NK-92 (cell line): ENCODE results near the gene OR52B2.

Source experiments
- DNase-seq: peaks from one replicate; lab custom pipeline; 2025; ENCODE audit not compliant: unreplicated experiment; lab: John Stamatoyannopoulos, UW

The OR52B2 gene

DNA sequence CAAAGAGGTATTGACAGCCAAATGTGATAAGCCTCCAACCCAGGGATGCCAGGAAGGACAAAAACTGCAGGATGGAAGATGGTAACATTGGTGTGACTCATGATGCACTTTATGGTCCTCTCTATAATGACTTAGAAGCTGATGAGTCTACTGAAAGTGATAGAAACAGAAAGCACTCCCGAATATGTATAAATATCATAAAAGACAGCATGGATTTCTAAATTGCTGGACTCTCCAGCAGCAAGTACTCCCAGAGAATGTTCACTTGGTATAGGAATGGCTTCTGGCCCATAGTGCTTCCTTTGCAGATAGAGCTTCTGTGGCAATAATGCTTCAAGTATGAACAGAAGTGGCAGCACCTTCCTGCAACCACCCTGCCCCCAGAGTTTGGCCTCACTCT is at the start of gene OR52B2:
TSS of gene OR52B2 (minus strand) at position 101 of the 400 bp plus-strand sequence. CDS start at position 101, 0 bp downstream.
- no peak for DNase-seq

DNA sequence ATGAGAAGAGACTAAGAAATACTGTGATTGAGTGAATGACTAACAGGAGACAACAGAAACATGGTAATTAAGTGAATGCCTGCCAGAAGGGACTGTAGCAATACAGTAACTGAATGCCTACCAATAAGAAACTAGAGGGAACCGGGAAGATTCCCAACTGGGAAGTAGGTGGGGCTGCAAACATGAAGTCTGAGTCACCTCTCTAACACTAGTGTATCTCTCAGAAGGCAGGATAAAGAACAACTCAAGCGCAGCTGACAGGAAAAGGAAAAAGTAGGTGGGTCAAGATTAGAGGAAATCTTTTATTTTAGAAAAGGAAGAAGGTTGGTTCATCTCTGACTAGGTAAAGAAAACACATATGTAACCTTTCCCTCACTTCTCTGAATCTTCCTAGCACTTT is 49.2 kb upstream of the OR52B2 start:
- DNase-seq: no peak

DNA sequence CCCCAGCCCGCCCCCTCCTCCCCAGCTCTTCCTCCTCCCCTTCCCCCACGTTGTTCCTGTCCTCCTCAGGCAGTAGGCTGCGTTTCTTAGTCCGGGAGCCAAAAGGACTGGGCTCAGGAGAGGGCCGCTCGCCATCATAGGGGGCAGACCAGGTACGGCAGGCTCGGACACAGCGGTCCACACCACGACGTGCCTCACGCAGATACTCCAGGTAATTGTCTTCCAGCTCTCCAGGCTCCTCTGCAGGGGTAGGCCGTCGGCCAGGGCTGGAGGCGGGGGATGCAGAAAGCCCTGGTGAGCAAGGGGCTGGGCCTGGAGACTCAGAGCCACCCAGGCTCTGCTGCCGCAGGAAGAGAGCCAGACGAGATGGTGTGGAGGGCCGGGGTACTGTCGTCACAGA is 47.6 kb upstream of the OR52B2 start:
- no peak for DNase-seq

DNA sequence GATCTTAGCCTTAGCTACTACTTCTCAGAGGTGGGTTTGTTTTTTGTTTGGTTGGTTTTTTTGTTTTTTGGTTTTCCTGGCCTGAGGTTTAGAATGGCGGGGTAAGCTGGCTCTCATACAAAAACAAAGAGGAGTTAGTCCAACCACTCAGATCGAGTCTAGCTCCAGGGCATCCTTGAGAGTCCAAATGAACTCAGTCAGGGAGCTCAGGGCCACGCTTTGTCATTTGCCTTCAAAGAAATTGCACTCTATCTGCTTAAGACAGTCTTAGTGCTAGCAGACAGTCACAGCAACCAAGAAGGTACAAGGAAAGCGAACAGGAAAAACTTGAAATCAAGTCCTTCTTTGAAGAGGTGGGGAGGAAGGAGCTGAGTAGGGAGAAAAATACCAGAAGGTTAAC is 46.4 kb upstream of the OR52B2 start:
- DNase-seq: no peak

DNA sequence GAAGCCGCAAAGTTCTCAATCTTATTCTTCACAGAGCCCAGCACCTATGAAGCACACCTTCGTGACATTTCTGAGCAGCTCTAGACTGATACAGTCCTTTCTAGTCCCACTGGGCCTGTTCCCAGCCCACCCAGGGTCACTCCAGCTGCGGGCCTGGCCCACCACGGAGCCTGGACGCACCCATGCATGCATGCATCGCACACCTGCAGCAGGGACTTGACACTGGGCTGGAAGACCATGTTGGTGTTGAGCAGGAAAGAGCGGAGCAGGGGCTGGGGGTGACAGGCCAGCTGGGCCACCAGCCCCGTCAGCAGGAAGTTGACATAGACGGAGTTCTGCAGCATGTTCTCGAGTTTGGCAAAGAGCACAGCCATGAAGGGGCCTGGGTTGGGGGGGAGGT is 44.4 kb upstream of the OR52B2 start:
- DNase-seq: no peak

DNA sequence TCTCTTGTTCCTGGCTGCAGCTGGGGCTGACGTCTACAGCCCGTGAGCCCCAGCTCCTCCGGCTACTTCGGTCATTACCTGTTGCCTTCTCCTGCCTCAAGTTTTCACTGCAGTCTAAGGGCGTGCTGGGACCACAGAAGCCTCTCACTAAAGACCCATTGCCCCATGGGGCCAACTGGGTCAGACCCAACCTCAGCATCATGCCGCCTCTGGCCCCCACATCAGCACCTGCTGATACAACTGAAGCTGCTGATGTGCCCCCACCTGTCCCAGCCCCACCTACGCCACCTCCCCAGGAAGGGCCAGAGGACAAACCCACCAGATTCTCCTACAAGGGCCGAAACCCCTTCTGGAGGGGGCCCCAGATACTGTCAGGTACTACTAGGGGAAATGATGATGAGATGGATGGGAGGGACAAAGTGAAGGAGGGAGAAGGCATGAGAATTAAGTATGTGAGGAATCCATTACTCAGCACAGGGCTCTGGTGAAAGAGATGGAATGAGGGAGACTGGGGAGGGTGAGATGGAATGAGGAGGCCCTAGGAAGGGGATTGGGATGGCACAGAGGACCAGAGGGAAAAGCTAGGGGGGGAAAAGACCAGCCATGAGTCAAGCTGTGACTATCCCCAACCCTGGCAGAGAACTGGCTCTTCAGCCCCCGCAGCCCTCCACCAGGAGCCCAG is 40.3 kb upstream of the OR52B2 start:
- no peak for DNase-seq

DNA sequence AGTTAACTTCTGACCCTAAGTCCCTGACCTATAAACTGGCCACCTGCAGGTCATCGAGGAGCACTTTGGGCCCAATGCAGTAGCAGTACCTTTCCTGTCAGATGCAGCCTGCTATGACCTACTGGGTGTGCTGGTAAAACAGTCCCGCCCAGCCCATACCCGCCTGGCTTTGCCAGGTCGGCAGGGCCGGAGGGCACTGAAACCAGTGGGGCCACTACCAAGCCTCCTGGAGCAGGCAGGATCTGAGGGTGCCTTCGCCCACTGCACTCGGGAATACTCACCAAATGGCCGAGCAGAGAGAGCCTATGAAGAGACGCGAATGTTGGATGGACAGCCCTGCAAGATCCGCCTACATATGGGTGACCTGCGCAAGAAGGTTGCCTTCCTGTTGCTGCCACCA is 39.7 kb upstream of the OR52B2 start:
- no peak for DNase-seq

DNA sequence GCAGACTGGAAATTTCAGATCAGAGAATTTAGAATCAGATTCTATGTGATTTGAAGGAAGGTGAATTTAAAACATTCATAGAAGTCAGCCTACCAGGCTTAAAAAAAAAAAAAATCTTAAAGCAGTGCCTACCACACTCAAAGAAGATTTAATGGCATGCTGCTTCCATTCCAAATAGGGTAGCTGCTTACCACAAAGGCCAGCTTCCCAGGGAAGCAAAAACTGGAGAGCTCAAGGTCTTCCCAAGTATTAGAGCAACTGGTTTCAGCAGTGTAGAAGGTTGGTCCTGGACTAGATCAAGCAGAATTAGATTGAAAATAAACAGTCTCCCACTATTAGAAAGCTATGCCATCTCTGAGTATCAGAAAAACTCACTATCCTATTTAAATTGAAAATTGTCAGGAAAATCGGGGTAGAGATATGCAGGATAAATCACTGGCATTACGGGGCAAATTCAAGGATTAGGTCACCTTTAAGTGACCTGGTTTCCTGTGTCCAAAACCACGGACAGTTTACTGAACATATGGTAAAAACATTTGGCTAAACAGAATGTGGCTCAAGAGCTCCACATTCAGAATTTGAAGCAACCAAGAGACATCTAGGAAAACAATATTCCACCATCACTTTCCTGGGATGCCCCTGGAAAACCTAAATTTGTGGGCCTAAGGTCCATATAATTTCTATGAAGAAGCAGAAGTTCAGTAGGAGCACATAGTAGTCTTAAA is 36.5 kb upstream of the OR52B2 start:
- no peak for DNase-seq

DNA sequence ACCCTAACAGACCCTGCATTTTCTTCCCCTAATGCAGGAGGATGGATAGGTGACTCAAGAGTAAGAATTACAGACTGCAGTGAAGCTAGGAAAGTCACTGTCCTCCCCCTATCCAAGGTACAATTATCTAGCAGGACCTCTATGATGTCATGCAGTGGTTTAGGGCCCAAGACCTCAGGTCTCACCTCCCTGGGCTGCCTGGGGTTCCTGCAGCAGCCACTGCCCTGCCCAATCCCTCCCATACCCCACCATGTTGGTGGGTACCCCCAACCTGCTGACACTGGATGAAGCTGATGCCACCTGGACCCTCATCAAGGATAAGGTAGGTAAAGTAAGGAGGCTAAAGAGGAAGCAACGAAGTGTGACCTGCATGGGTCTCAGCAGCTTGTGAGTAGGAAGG is 35.2 kb upstream of the OR52B2 start, which contains the start of gene C11orf42:
TSS of gene C11orf42 (plus strand) at position 192 of the 400 bp plus-strand sequence. CDS start at position 251, 59 bp downstream.
- DNase-seq: no peak

DNA sequence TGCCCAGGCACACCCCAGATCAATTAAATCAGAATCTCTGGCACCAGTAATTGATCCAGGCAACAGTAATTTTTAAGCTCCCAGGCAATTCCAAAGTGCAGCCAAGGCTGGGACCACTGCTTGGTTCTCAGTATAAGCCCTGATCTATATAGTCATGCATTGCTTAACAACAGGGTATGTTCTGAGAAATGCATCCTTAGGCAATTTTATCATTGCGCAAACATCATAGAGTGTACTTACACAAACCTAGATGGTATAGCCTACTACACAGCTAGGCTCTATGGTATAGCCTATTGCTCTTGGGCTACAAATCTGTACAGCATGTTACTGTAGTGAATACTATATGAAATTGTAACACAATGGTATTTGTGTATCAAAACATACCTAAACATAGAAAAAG is 34.6 kb upstream of the OR52B2 start:
- no peak for DNase-seq

DNA sequence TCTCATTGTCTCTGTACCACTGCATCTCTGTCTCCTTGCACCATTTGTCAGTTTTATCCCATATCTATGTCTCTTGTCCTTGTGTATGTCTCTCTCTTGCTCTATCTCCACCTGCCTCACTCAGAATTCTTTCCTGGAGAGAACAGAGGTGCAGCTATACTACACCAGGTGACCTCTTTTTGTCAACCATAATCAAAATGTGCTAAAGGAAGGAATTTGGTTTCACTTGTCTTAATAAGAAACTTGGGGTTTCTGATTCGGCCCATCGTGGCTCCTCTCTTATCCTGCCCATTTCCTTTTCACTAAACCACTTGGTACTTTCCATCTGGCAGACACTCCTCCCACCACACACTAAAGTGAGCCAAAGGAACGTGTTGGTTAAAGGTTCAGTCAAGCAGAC is 33.2 kb upstream of the OR52B2 start:
- DNase-seq: no peak

DNA sequence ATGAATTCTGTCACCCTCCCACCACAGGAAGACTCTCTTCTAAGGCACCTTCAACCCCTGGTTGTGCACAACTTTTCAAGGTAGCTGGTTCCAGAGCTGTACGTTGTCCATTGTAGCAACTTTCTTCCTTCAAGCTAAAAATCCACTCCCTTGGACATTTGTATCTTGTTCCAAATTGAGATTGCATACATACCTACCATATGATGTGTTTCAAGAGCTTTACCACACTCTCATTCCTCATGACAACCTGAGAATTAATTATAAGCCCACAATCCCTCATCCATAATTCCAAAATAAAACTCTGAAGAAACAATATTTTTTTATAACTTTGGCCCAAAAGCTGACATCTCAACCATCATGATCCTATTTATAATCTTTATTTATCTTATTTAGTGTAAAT is 31.9 kb upstream of the OR52B2 start:
- no peak for DNase-seq

DNA sequence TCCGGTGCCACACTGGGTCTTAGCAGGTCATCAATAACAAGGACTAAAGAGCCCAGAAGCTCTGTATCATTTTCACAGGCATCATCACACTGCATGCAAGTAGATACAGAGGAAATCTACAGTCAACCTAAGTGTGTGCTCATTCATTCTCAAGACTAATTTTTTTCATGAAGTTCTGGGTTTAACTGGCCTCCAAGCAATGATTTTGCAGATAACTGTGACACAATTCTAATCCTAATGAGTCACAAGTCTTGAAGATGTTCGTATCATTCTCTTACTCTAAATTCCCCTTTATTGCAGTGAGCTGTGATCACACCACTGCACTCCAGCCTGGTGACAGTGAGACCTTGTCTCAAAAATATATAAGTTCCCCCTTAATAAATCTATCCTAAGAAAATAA is 31.4 kb upstream of the OR52B2 start:
- DNase-seq: no peak

DNA sequence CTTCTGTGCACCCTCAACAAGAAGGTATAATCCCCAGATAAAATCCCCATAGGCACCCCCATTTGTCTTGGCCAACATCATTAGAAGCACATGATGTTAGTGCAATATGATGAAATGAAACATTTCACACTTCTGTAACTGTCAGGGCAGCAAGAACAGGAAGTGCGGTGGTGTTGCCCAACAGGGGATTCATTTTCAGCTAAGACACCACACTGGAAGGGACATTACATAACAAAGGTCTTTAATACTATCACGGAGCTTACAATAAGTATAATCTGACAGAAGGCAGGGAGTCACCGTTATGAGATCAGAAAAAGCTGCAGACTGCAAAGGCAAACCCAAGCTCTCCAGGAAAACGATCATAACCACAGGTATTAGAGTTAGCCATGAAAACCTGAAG is 30.8 kb upstream of the OR52B2 start:
- DNase-seq: no peak

DNA sequence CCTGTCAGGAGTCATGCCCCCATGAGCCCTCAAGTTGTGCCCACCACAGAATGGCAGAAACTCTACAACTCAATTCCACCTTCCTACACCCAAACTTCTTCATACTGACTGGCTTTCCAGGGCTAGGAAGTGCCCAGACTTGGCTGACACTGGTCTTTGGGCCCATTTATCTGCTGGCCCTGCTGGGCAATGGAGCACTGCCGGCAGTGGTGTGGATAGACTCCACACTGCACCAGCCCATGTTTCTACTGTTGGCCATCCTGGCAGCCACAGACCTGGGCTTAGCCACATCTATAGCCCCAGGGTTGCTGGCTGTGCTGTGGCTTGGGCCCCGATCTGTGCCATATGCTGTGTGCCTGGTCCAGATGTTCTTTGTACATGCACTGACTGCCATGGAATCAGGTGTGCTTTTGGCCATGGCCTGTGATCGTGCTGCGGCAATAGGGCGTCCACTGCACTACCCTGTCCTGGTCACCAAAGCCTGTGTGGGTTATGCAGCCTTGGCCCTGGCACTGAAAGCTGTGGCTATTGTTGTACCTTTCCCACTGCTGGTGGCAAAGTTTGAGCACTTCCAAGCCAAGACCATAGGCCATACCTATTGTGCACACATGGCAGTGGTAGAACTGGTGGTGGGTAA is 29.2 kb upstream of the OR52B2 start, which contains the start of gene OR52W1:
TSS of gene OR52W1 (plus strand) at position 51 of the 637 bp plus-strand sequence. CDS start at position 51, 0 bp downstream.
- DNase-seq: no peak

DNA sequence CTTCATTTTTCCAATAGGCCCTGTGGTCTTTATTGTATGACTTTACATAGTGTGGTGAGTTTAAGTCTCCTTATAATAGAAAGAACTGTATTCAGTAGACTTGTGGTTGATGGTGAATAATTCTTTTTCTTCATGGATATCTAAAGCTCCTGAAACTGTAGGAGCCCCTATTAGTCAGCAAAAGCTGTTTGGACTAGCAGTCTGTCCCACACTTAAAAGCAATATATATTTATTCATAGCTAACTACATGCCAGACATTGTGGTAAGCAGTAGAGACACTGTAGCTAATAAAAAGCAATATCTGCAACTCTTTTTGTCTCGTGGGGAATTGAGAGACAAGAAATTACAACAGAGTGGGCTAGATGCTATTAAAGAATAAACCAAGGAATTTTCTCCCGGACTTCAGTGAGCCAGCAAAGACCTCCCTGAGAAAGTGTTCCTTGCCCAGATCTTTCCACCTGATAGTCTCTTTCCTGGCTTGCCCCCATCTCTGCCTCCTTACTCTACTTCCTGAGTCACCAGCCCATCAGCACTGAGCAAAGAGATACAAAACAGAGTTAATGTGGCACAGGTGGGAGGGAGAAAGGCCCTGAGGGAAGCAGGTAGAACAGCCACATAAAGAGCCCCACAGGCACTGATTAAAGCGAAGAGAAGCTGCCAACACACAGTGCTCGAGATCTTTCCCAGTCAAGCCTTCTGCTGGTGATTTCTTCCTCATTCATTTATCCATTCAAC is 27.5 kb upstream of the OR52B2 start:
- no peak for DNase-seq

DNA sequence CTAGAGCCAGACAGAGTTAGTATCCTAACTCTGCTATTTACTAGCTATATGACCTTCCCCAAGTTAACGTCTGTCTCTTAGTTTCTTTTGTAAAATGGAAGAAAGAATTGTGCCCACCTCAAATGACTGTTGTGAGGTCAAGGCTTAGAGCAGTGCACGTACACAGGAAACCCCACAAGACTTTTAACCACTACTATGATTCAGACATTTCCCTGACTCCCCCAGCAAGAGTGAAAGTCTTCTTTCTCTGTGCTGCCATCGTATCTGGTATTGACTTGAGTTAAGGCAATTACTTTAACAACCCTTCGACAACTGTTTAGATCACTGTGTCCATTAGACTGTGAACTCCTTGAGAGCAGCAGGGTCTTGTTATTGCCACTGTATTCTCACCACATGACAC is 26.3 kb upstream of the OR52B2 start:
- no peak for DNase-seq

DNA sequence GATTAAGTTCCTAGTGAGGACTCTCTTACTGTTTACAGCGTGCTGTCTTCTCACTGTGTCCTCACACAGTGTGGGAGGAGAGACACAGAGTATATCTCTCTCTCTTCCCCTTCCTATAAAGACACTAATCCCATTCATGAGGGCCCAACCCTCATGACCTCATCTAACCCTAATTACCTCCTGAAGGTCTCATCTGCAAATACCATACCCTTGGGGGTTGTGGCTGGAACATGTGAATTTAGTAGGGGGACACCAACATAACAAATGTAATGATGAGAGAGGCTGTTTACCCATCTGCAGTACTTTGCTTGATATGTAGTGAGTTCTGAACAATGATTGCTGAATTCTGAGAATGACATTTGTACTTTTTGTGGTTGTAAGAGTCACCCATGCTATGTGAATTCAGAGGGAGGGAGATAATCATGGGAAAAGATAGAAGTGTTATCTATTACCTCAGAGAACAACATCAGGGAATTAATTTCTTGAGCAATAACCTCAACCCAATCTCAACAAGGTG is 24.0 kb upstream of the OR52B2 start:
- DNase-seq: no peak

DNA sequence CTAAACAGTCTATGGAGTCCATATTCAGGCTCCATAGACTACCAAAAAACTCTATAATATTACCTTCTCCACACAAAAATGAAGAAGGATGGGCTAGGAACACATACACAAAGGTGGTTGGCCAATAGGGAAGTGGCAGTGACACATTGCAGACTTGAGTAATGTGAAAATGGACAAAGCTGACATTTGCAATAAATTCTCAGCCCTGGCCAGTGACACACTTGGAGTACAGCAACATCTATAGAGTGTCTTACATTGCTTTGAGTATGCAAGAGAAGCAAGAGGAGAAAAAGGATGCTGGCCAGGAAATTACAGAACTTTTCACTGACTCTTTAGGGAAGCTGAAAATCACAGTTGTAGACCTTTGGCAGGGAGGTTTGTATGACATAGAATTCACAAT is 21.6 kb upstream of the OR52B2 start:
- no peak for DNase-seq

DNA sequence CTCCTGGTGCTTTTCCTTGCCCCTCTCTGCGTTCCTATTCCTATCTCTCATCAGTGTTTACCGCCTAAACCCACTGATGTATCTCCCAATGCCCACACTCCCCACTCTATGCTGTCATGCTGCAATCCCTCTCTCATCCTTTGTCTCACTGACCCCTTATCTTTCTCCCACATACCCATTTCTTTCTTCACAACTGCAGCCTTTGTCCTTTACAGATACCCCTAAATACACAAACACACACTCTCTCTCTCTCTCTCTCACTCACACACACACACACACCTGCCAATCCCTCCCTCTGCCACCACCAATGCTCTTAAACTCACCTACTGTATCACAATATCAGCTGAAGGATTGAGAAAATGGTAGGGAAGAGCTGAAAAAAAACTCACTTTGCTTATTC is 5.3 kb upstream of the OR52B2 start:
- DNase-seq: no peak
